Endothelial cell of umbilical vein (primary cell): ENCODE results near the gene CIAPIN1. TPM values are rescaled to one million over a fixed set of nuclear protein-coding genes. Genes with fewer than 3 reads are reported as not detected.

ENCODE experiments used
- BruUV-seq: library from RNA; stranded (reverse); fragments of 400-500 nt; replicated peaks from 2 replicates; lab custom pipeline; 2021; lab: Mats Ljungman, UMichigan
- CTCF ChIA-PET: fragments of 300-600, 350-600 bp; sonication (Branson Sonifier 250); formaldehyde crosslinking; loops from one replicate; lab custom pipeline; 2021; ENCODE audit warnings: antibody characterized with exemption, inconsistent platforms; lab: Charles Lee
- POLR2A ChIA-PET: fragments of 300-600, 350-600 bp; sonication (Branson Sonifier 250); formaldehyde crosslinking; loops from one replicate; lab custom pipeline; 2021; ENCODE audit warnings: antibody characterized with exemption, inconsistent platforms; lab: Charles Lee
- DNase-seq: peaks from one replicate; pipeline ENCODE4 v3.0.0-alpha.2; 2011; ENCODE audit warnings: low read depth, low spot score
- FAIRE-seq: peaks from 2 replicates; lab custom pipeline; 2011; peaks lifted over from hg19 to GRCh38; lab: Jason Lieb, UNC
- H2AFZ ChIP-seq: 2 replicates; pipeline ENCODE4 v1.6.0; 2012; ENCODE audit warnings: low read depth, low read length, control low read depth, inconsistent platforms
- H3K27ac ChIP-seq: 2 replicates; pipeline ENCODE4 v1.5.1; 2011; ENCODE audit warnings: low read depth, mild to moderate bottlenecking, control low read depth, low read length, moderate library complexity; ENCODE audit not compliant: insufficient read depth
- H3K27me3 ChIP-seq, 2 experiments: 2 replicates each; pipeline versions ENCODE4 v1.6.0 to v1.6.1; 2011; ENCODE audit warnings: low read length in 2 of 2, mixed read lengths in 1 of 2; ENCODE audit not compliant: control insufficient read depth in 2 of 2, insufficient read depth in 2 of 2
- H3K36me3 ChIP-seq, 2 experiments: 2 replicates in 1 of 2; 3 replicates in 1 of 2; pipeline ENCODE4 v1.5.1; 2011; ENCODE audit warnings: low read length in 2 of 2, mild to moderate bottlenecking in 1 of 2, moderate library complexity in 1 of 2; ENCODE audit not compliant: control insufficient read depth in 2 of 2, insufficient read depth in 2 of 2; ENCODE audit errors: extremely low read depth in 1 of 2
- H3K4me1 ChIP-seq: 3 replicates; pipeline ENCODE4 v1.5.1; 2011; ENCODE audit warnings: mild to moderate bottlenecking, low read length; ENCODE audit not compliant: control insufficient read depth, insufficient read depth; ENCODE audit errors: extremely low read depth
- H3K4me2 ChIP-seq: 2 replicates; pipeline ENCODE4 v1.6.1; 2011; ENCODE audit warnings: low read length, control low read depth, mixed read lengths; ENCODE audit not compliant: insufficient read depth
- H3K4me3 ChIP-seq, 3 experiments: fragments of 200-600 bp in 1 of 3; sonication (generic), shearing (Covaris generic) in 1 of 3; replicated peaks in 1 of 3; 2 replicates each; pipeline ENCODE4 v1.5.1; 2011 to 2016; ENCODE audit warnings: control low read depth in 3 of 3, low read length in 3 of 3, mild to moderate bottlenecking in 2 of 3, inconsistent platforms in 1 of 3, low read depth in 1 of 3, moderate library complexity in 1 of 3; ENCODE audit not compliant: insufficient read depth in 1 of 3
- H3K79me2 ChIP-seq: 2 replicates; pipeline ENCODE4 v1.6.0; 2012; ENCODE audit warnings: low read length, inconsistent platforms; ENCODE audit not compliant: control insufficient read depth, insufficient read depth
- H3K9ac ChIP-seq: replicated peaks from 2 replicates; pipeline ENCODE3; 2011; ENCODE audit warnings: low read length, control low read depth; ENCODE audit not compliant: insufficient read depth; ENCODE audit errors: extremely low read depth
- H3K9me1 ChIP-seq: replicated peaks from 3 replicates; pipeline ENCODE4 v1.6.0; 2011; ENCODE audit warnings: mild to moderate bottlenecking, low read length; ENCODE audit not compliant: control insufficient read depth, insufficient read depth; ENCODE audit errors: extremely low read depth
- H3K9me3 ChIP-seq: replicated peaks from 2 replicates; pipeline ENCODE4 v1.5.1; 2012; ENCODE audit warnings: low read length, inconsistent platforms; ENCODE audit not compliant: control insufficient read depth, insufficient read depth
- H4K20me1 ChIP-seq: replicated peaks from 2 replicates; pipeline ENCODE3; 2011; ENCODE audit warnings: mild to moderate bottlenecking, low read length; ENCODE audit not compliant: control insufficient read depth, insufficient read depth; ENCODE audit errors: extremely low read depth
- EZH2 ChIP-seq: IDR thresholded peaks from 2 replicates; pipeline ENCODE4 v1.6.1; 2012; ENCODE audit warnings: borderline replicate concordance, low read depth, mild to moderate bottlenecking, moderate library complexity, low read length, inconsistent platforms; ENCODE audit not compliant: severe bottlenecking
- FOS ChIP-seq: IDR thresholded peaks from 2 replicates; pipeline ENCODE4 v1.6.1; 2011; ENCODE audit warnings: mild to moderate bottlenecking, low read length, moderate library complexity, borderline replicate concordance; ENCODE audit not compliant: insufficient read depth
- GATA2 ChIP-seq: IDR thresholded peaks from 2 replicates; pipeline ENCODE4 v1.7.0; 2011; ENCODE audit warnings: low read depth, mild to moderate bottlenecking, moderate library complexity, mixed read lengths, low read length; ENCODE audit not compliant: insufficient read length, insufficient read depth
- JUN ChIP-seq: IDR thresholded peaks from 2 replicates; pipeline ENCODE4 v1.6.1; 2011; ENCODE audit warnings: borderline replicate concordance, low read depth; ENCODE audit not compliant: insufficient read length, insufficient read depth
- MYC ChIP-seq: IDR thresholded peaks from one replicate; pipeline ENCODE4 v1.6.1; 2011; ENCODE audit warnings: mild to moderate bottlenecking, low read depth, low read length
- POLR2A ChIP-seq: IDR thresholded peaks from 2 replicates; pipeline ENCODE4 v1.6.1; 2012; ENCODE audit warnings: low read depth, mild to moderate bottlenecking, control low read depth, low read length
- POLR2AphosphoS5 ChIP-seq: IDR thresholded peaks from 2 replicates; pipeline ENCODE4 v1.6.1; 2012; ENCODE audit warnings: low read depth, mild to moderate bottlenecking, control low read depth, low read length, moderate library complexity; ENCODE audit not compliant: insufficient read depth
- dilution Hi-C: fragments of 300-500 bp; cut with MboI; formaldehyde crosslinking; loops from one replicate; pipeline ENCODE4 v1.15.0; 2019; ENCODE audit warnings: low sequenced_read_pairs; ENCODE audit not compliant: extremely low pct_ligation_motif_present
- intact Hi-C: fragments of 100-400 bp; cut with micrococcal nuclease; formaldehyde crosslinking; loops from one replicate; pipeline ENCODE4 v1.10.0; 2022
- polyA plus RNA-seq, 4 experiments: library from polyadenylated mRNA; depleted of rRNA in 3 of 4; stranded (reverse) in 3 of 4; unstranded in 1 of 4; fragments of >200 nt; gene quantifications; 2 replicates each; pipeline versions ENCODE4 v1.2.1 to v1.2.3, GENCODE V29; 2011 to 2012; ENCODE audit warnings: missing spikeins in 1 of 4
- total RNA-seq: library from RNA; stranded (reverse); gene quantifications from 2 replicates; pipeline ENCODE4 v1.2.3, GENCODE V29; 2021
- TF ChIP-seq, protein P1 (sequence below), 2 donors: IDR thresholded peaks; 1 replicate in 1 of 2; 2 replicates in 1 of 2; pipeline ENCODE4 v1.5.1; 2011; ENCODE audit warnings: low read length in 2 of 2, mild to moderate bottlenecking in 2 of 2, moderate library complexity in 2 of 2, control low read depth in 1 of 2, inconsistent platforms in 1 of 2, low read depth in 1 of 2; ENCODE audit not compliant: insufficient read depth in 1 of 2; ENCODE audit errors: extremely low read depth in 1 of 2
- TF ChIP-seq, protein P2 (sequence below): IDR thresholded peaks from 2 replicates; pipeline ENCODE4 v1.6.1; 2011; ENCODE audit not compliant: insufficient read depth, insufficient read length

Gene CIAPIN1
- total and polyA plus RNA-seq, 2 donors (not counting 3 experiments of a cell fraction or from before 2014, with no cell fraction given): 74.6 to 77.9 TPM

DNA sequence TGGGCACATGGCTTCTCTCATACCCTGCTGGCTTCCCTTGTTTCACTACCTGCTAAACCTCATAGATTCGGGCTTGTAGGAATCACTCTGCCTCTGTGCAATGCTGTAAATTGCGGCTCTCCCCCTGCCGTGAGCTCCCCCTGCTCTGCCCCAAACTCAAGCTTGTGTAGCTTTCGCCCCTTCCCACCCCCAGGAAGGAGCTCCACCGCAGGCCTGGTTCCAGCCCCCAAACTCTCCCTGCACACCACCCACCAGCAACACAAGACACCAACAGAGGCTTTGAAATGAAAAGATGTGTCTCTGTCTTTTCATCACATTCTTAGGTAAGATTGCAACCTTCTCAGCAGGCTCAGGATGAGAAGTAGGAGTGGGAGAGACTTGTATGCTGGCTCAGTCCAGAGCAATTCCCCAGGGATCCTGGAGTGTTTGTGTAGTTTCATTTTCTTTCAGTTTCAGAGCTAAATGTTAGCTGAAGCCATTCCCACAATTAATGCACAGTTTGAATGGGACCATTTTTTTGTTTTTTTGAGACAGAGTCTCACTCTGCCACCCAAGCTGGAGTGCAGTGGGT lies 60.7 kb downstream of the CIAPIN1 start:
- H3K4me2 ChIP-seq: no peak overlapping the region
- no peak overlapping the region for H3K27ac ChIP-seq
- ChIA-PET CTCF (interaction anchor here (2.0 kb wide), 1 partner anchor 30 kb away, joined by 5 read pairs; no protein-coding TSS in a partner anchor), POLR2A (no interaction called here)
- no peak for TF ChIP-seq JUN
- TF ChIP-seq FOS: no peak
- TF ChIP-seq, protein P1, sequence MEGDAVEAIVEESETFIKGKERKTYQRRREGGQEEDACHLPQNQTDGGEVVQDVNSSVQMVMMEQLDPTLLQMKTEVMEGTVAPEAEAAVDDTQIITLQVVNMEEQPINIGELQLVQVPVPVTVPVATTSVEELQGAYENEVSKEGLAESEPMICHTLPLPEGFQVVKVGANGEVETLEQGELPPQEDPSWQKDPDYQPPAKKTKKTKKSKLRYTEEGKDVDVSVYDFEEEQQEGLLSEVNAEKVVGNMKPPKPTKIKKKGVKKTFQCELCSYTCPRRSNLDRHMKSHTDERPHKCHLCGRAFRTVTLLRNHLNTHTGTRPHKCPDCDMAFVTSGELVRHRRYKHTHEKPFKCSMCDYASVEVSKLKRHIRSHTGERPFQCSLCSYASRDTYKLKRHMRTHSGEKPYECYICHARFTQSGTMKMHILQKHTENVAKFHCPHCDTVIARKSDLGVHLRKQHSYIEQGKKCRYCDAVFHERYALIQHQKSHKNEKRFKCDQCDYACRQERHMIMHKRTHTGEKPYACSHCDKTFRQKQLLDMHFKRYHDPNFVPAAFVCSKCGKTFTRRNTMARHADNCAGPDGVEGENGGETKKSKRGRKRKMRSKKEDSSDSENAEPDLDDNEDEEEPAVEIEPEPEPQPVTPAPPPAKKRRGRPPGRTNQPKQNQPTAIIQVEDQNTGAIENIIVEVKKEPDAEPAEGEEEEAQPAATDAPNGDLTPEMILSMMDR (IDR thresholded peaks at IDR 0.05; ENCODE audit: extremely low read depth in 1 of 2, insufficient read depth in 1 of 2, low read depth in 1 of 2, low read length in 2 of 2): no peak
- TF ChIP-seq, protein P2, sequence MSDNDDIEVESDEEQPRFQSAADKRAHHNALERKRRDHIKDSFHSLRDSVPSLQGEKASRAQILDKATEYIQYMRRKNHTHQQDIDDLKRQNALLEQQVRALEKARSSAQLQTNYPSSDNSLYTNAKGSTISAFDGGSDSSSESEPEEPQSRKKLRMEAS: no peak
- no peak for TF ChIP-seq POLR2AphosphoS5
- TF ChIP-seq MYC: no peak
- no peak for TF ChIP-seq EZH2
- no peak for TF ChIP-seq GATA2
- TF ChIP-seq POLR2A: no peak
- no peak overlapping the region for H3K4me3 ChIP-seq
- H3K9ac ChIP-seq: no peak overlapping the region
- peaks cover 13% of the 10 kb centered on the region for H3K4me1 ChIP-seq
- H3K9me1 ChIP-seq: no peaks in the 10 kb centered on the region
- intact Hi-C loops (no loop called here), dilution Hi-C loops (no loop called here)
- H2AFZ ChIP-seq: no peak overlapping the region
- no TSS peak for BruUV-seq
- DNase-seq (no peak), FAIRE-seq (no peak)
- H3K36me3 ChIP-seq: no peaks in the 10 kb centered on the region
- H3K27me3 ChIP-seq: peaks cover 0 to 2% of the 10 kb centered on the region in 2 experiments
- no peaks in the 10 kb centered on the region for H4K20me1 ChIP-seq
- H3K79me2 ChIP-seq: no peaks in the 10 kb centered on the region
- no peaks in the 10 kb centered on the region for H3K9me3 ChIP-seq
